IMR-90 (cell line): ENCODE results near the gene SVEP1.
"Not testable (repeated sequence)": the region's sequence is repeated elsewhere in the genome, so short reads cannot be mapped to it uniquely, and the experiment has no call there.

Experiments used
- BHLHE40 ChIP-seq: fragments of 150-350 bp; IDR thresholded peaks from 2 replicates; pipeline ENCODE4 v1.6.1; 2016; ENCODE audit warnings: mild to moderate bottlenecking, low read depth, low read length
- CTCF ChIP-seq: conservative IDR thresholded peaks from 2 replicates; pipeline ENCODE4 v1.5.1; 2012; ENCODE audit warnings: mild to moderate bottlenecking, low read depth, low read length, improper control_type of control experiment
- FOS ChIP-seq: fragments of 150-350 bp; IDR thresholded peaks from 2 replicates; pipeline ENCODE4 v1.6.1; 2016; ENCODE audit warnings: low read depth, low read length
- MAFK ChIP-seq: IDR thresholded peaks from 2 replicates; pipeline ENCODE4 v1.6.1; 2012; ENCODE audit warnings: low read depth, low read length, improper control_type of control experiment
- NFE2L2 ChIP-seq: fragments of 150-350 bp; IDR thresholded peaks from 2 replicates; pipeline ENCODE4 v1.6.1; 2016; ENCODE audit warnings: low read depth, mild to moderate bottlenecking, low read length
- POLR2A ChIP-seq: IDR thresholded peaks from 2 replicates; pipeline ENCODE4 v1.6.1; 2012; ENCODE audit warnings: mild to moderate bottlenecking, low read depth, low read length
- RAD21 ChIP-seq: IDR thresholded peaks from 2 replicates; pipeline ENCODE4 v1.6.1; 2012; ENCODE audit warnings: low read length, improper control_type of control experiment
- RCOR1 ChIP-seq: IDR thresholded peaks from 2 replicates; pipeline ENCODE4 v1.6.1; 2012; ENCODE audit warnings: mild to moderate bottlenecking, low read length, improper control_type of control experiment; ENCODE audit not compliant: insufficient replicate concordance
- RFX5 ChIP-seq: IDR thresholded peaks from 2 replicates; pipeline ENCODE4 v1.8.0; 2012; ENCODE audit warnings: low read depth, mild to moderate bottlenecking, low read length, moderate library complexity
- SMC3 ChIP-seq: fragments of 150-350 bp; IDR thresholded peaks from 2 replicates; pipeline ENCODE4 v1.6.1; 2016; ENCODE audit warnings: low read depth, mild to moderate bottlenecking, antibody characterized with exemption, low read length, moderate library complexity
- TF ChIP-seq, protein P1 (sequence below): fragments of 150-350 bp; IDR thresholded peaks from 2 replicates; pipeline ENCODE4 v1.6.1; 2017; ENCODE audit warnings: mild to moderate bottlenecking, antibody characterized with exemption, low read length, low read depth

DNA sequence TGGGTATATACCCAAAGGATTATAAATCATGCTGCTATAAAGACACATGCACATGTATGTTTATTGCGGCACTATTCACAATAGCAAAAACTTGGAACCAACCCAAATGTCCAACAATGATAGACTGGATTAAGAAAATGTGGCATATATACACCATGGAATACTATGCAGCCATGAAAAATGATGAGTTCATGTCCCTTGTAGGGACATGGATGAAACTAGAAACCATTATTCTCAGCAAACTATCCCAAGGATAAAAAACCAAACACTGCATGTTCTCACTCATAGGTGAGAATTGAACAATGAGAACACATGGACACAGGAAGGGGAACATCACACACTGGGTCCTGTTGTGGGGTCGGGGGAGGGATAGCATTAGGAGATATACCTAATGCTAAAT is 180.5 kb downstream of the SVEP1 start:
- TF ChIP-seq SMC3, FOS, RAD21, CTCF, POLR2A, MAFK, NFE2L2, BHLHE40, RCOR1, RFX5: not testable (repeated sequence)
- TF ChIP-seq, protein P1, sequence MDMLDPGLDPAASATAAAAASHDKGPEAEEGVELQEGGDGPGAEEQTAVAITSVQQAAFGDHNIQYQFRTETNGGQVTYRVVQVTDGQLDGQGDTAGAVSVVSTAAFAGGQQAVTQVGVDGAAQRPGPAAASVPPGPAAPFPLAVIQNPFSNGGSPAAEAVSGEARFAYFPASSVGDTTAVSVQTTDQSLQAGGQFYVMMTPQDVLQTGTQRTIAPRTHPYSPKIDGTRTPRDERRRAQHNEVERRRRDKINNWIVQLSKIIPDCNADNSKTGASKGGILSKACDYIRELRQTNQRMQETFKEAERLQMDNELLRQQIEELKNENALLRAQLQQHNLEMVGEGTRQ = not testable (repeated sequence)
